Common myeloid progenitor, CD34-positive (primary cell): ENCODE data around the gene RPTOR.

Source experiments
- CTCF ChIA-PET: fragments of 350-600 bp; sonication (Branson Sonifier 250); formaldehyde crosslinking; loops from one replicate; lab custom pipeline; 2021; ENCODE audit warnings: antibody characterized with exemption; lab: Charles Lee
- POLR2A ChIA-PET: fragments of 350-600 bp; sonication (Branson Sonifier 250); formaldehyde crosslinking; loops from one replicate; lab custom pipeline; 2021; ENCODE audit warnings: antibody characterized with exemption; lab: Charles Lee
- DNase-seq, 3 donors: peaks; one replicate each; pipeline versions ENCODE4 v3.0.0 to v3.0.0-alpha.2; 2013
- H3K27ac ChIP-seq, 2 experiments: 1 replicate in 1 of 2; 2 replicates in 1 of 2; pipeline ENCODE4 v1.7.0; 2013; ENCODE audit warnings: inconsistent platforms in 2 of 2, low read length in 2 of 2, mild to moderate bottlenecking in 2 of 2, low read depth in 1 of 2, moderate library complexity in 1 of 2; ENCODE audit not compliant: severe bottlenecking in 2 of 2, insufficient read depth in 1 of 2, poor library complexity in 1 of 2
- H3K27me3 ChIP-seq, 5 experiments: replicated peaks in 2 of 5; 1 replicate in 3 of 5; 2 replicates in 2 of 5; pipeline versions ENCODE4 v1.6.1 to v1.7.0; 2013; ENCODE audit warnings: low read length in 4 of 5, mild to moderate bottlenecking in 2 of 5, moderate library complexity in 2 of 5, inconsistent platforms in 1 of 5; ENCODE audit not compliant: insufficient read depth in 5 of 5, control insufficient read depth in 4 of 5
- H3K36me3 ChIP-seq, 4 experiments: 1 replicate in 2 of 4; 2 replicates in 2 of 4; pipeline versions ENCODE4 v1.6.1 to v1.7.0; 2013; ENCODE audit warnings: low read length in 3 of 4, control low read depth in 1 of 4, mild to moderate bottlenecking in 1 of 4; ENCODE audit not compliant: control insufficient read depth in 4 of 4, insufficient read depth in 4 of 4
- H3K4me1 ChIP-seq, 4 experiments: 1 replicate in 3 of 4; 2 replicates in 1 of 4; pipeline versions ENCODE4 v1.6.1 to v1.7.1; 2013; ENCODE audit warnings: low read length in 3 of 4, mild to moderate bottlenecking in 3 of 4, control low read depth in 1 of 4, inconsistent platforms in 1 of 4, moderate library complexity in 1 of 4; ENCODE audit not compliant: control insufficient read depth in 4 of 4, insufficient read depth in 4 of 4; ENCODE audit errors: control extremely low read depth in 1 of 4
- H3K4me3 ChIP-seq, 7 experiments: 1 replicate in 4 of 7; 2 replicates in 3 of 7; pipeline versions ENCODE4 v1.5.1 to v1.7.0; 2013; ENCODE audit warnings: mild to moderate bottlenecking in 7 of 7, low read length in 6 of 7, moderate library complexity in 6 of 7, inconsistent platforms in 2 of 7, low read depth in 2 of 7, control low read depth in 1 of 7; ENCODE audit not compliant: insufficient read depth in 4 of 7, control insufficient read depth in 1 of 7; ENCODE audit errors: extremely low read depth in 1 of 7
- H3K9me3 ChIP-seq, 5 experiments: 1 replicate in 4 of 5; 2 replicates in 1 of 5; pipeline versions ENCODE4 v1.6.1 to v1.7.1; 2013; ENCODE audit warnings: low read length in 4 of 5, mild to moderate bottlenecking in 2 of 5, inconsistent platforms in 1 of 5, low read depth in 1 of 5, moderate library complexity in 1 of 5; ENCODE audit not compliant: control insufficient read depth in 4 of 5, insufficient read depth in 2 of 5; ENCODE audit errors: control extremely low read depth in 1 of 5
- WGBS: methylation state at CpG from one replicate; pipeline ENCODE4 v1.1.5; 2013; ENCODE audit not compliant: insufficient coverage; 5-methylcytosine and 5-hydroxymethylcytosine counted together

RPTOR gene

GRCh38 chr17:80921159-80921558 lies 376.5 kb downstream of the RPTOR start:
- ChIA-PET CTCF (no interaction called here), POLR2A (no interaction called here)
- 96% methylated on average over 22 of the region's 22 CpGs for WGBS
- Histone ChIP-seq H3K4me3 (no peak overlapping the region), H3K27ac (no peak overlapping the region), H3K9me3 (no peaks in the 10 kb centered on the region), H3K4me1 (no peaks in the 10 kb centered on the region), H3K36me3 (peaks cover 7 to 72% (median 43%) of the 10 kb centered on the region in 4 experiments), H3K27me3 (no peaks in the 10 kb centered on the region)
- DNase-seq = no peak

DNA sequence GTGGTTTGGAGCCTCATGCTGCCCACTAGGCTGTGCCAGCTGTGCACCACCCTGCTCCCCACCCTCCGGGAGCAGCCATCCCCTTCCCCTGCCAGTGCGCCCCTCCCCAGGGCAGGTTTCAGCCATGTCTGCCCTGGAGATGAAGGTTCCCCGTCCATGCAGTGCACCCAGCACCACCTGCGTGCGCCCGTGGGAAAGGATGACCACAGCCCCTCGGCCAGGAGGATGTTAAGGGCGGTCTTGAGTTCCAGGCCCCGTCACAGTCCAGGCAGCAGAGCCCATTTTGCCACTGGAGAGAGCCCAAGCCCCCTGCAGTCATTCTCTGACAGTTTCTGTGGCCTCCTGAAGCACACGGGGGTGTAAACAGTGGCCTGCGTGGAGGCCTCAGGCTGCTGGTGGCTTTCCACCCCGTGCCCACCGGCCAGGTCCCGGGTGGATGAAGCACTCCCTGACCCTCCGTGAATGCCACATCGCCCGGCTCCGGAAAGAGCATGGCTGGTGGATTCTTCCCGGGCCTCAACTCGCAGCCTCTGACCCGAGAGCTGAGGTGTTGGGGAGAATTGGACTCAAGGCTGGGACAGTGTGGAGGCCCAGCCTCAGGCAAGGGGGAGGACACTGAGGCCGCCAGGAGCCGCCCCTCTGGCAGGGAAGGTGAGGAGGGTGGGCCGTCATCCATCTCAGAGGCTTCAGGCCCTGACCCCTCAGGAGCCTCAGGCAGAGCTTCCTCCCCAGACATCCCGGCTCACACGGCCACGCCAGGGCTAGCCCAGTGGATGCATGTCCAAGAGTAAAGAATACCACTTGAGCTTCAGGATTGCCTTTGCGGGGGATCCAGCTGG lies 377.3 kb downstream of the RPTOR start:
- H3K9me3 ChIP-seq = no peaks in the 10 kb centered on the region
- H3K4me3 ChIP-seq = no peak overlapping the region
- DNase-seq = no peak
- no peaks in the 10 kb centered on the region for H3K27me3 ChIP-seq
- ChIA-PET CTCF (no interaction called here), POLR2A (no interaction called here)
- H3K27ac ChIP-seq = no peak overlapping the region
- peaks cover 7 to 74% (median 47%) of the 10 kb centered on the region in 4 experiments for H3K36me3 ChIP-seq
- 98% methylated on average over 27 of the region's 28 CpGs for WGBS
- no peaks in the 10 kb centered on the region for H3K4me1 ChIP-seq

DNA sequence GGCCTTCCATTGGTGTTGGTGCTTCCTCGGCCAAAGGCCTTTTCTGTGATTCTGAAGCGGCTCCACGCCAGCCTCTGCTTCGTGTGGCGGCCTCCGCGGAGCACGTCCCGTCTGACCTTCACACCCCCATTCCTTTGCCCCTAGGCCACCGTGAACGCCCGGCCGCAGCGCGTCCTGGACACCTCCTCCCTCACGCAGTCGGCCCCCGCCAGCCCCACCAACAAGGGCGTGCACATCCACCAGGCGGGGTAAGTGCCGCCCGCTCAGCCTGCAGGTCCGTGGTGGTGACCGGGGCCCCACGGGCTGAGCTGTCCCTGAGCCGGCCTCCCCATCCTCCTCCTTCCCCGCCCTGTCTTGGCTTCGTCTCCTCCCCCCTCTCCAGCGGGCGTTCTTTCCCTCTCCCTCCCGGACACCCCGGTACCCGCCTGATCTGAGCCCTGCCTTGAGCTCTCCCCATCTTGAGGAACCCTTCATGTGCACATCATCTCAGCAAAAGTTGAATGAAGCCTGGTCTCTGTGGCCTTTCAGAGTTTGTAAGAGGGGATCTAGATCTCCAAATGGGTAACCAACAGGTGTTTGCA lies 378.0 kb downstream of the RPTOR start:
- H3K27me3 ChIP-seq = no peaks in the 10 kb centered on the region
- no peaks in the 10 kb centered on the region for H3K4me1 ChIP-seq
- CTCF ChIA-PET = no interaction called here
- H3K36me3 ChIP-seq = peaks cover 10 to 76% (median 50%) of the 10 kb centered on the region in 4 experiments
- no peak overlapping the region for H3K27ac ChIP-seq
- 94% methylated on average over 32 of the region's 33 CpGs for WGBS
- DNase-seq = no peak
- POLR2A ChIA-PET = no interaction called here
- no peak overlapping the region for H3K4me3 ChIP-seq
- H3K9me3 ChIP-seq = no peaks in the 10 kb centered on the region

- H3K36me3 ChIP-seq = peaks cover 8 to 71% (median 49%) of the 10 kb centered on the region in 4 experiments
- no peaks in the 10 kb centered on the region for H3K4me1 ChIP-seq
- CTCF ChIA-PET = no interaction called here
Observed at GRCh38 chr17:80923211-80924110, 378.8 kb downstream of the RPTOR start.

GRCh38 chr17:80924111-80924806 lies 379.6 kb downstream of the RPTOR start:
- no peaks in the 10 kb centered on the region for H3K27me3 ChIP-seq
- ChIA-PET POLR2A (no interaction called here), CTCF (interaction anchor here (1.2 kb wide), 1 partner anchor 499 kb away, joined by 3 read pairs; no protein-coding TSS in a partner anchor)
- H3K4me1 ChIP-seq = no peaks in the 10 kb centered on the region
- H3K4me3 ChIP-seq = no peak overlapping the region
- DNase-seq = no peak
- H3K27ac ChIP-seq = no peak overlapping the region
- H3K9me3 ChIP-seq = no peaks in the 10 kb centered on the region
- peaks cover 11 to 68% (median 45%) of the 10 kb centered on the region in 4 experiments for H3K36me3 ChIP-seq
- 99% methylated on average over 20 of the region's 23 CpGs for WGBS

More at GRCh38 chr17:80923211-80924110, 378.8 kb downstream of the RPTOR start:
- Histone ChIP-seq H3K9me3 (no peaks in the 10 kb centered on the region), H3K27me3 (no peaks in the 10 kb centered on the region), H3K4me3 (no peak overlapping the region), H3K27ac (no peak overlapping the region)
- POLR2A ChIA-PET = no interaction called here
- DNase-seq = no peak
- 98% methylated on average over 35 of the region's 35 CpGs for WGBS

DNA sequence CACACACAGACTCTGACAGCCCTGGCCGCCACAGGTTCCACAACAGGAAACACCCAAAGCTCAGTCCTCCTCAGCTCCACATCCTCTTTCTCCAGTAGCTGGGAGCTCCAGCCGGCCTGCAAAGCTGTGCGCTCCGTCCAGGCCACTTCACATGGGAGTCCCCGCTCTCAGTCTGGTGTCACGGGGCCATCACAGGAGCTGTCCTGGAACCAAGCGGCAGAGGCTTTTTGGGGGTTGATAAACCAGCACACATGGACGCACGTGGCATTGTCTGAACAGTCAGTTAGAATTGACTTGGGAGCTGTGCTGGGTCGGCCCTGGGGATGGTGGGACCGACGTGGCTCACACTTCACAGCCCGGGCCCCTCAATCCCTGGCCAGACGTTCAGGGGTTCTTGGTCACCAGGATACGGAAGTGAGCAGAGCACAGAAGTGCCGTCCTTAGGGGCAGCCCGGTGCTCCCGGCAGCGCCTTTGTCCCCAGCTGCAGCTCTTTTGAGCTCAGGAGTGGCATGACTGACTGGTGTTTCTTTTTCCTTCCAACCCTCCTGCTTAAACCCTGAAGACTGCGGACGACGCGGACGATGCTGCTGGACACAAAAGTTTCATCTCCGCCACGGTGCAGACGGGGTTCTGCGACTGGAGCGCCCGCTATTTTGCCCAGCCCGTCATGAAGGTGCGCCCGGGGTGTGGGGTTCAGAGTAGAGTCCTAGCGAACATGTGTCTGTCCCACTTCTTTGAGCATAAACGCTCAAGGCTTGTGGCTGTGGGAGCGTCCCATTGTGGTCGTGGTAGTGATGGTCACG lies 380.4 kb downstream of the RPTOR start:
- DNase-seq = no peak
- no peaks in the 10 kb centered on the region for H3K9me3 ChIP-seq
- no peaks in the 10 kb centered on the region for H3K4me1 ChIP-seq
- POLR2A ChIA-PET = no interaction called here
- peaks cover 13 to 69% (median 41%) of the 10 kb centered on the region in 4 experiments for H3K36me3 ChIP-seq
- CTCF ChIA-PET = interaction anchor here (1.2 kb wide), 1 partner anchor 500 kb away, joined by 3 read pairs; no protein-coding TSS in a partner anchor
- WGBS = 94% methylated on average over 35 of the region's 38 CpGs
- H3K27ac ChIP-seq = no peak overlapping the region
- H3K4me3 ChIP-seq = no peak overlapping the region
- no peaks in the 10 kb centered on the region for H3K27me3 ChIP-seq
